H9 (cell line): ENCODE measurements around the gene EHBP1L1. TPM values are rescaled to one million over a fixed set of nuclear protein-coding genes. Genes with fewer than 3 reads are reported as not detected.

Source experiments
- DNase-seq: peaks from one replicate; pipeline ENCODE4 v3.0.0-alpha.2; 2017
- H2AFZ ChIP-seq: one replicate; pipeline ENCODE4 v1.6.1; 2013; ENCODE audit warnings: mild to moderate bottlenecking, low read length, control low read depth, moderate library complexity
- H2AK5ac ChIP-seq: 2 replicates; pipeline ENCODE4 v1.6.1; 2013; ENCODE audit warnings: low read length, control low read depth, mixed read lengths; ENCODE audit not compliant: insufficient read length
- H2BK120ac ChIP-seq: one replicate; pipeline ENCODE4 v1.6.1; 2013; ENCODE audit warnings: low read depth, mild to moderate bottlenecking, low read length, control low read depth, inconsistent platforms; ENCODE audit not compliant: poor library complexity, severe bottlenecking
- H2BK12ac ChIP-seq: 2 replicates; pipeline ENCODE4 v1.6.1; 2013; ENCODE audit warnings: low read length, control low read depth, mixed read lengths, low read depth; ENCODE audit not compliant: insufficient read length
- H2BK15ac ChIP-seq: 2 replicates; pipeline ENCODE4 v1.6.1; 2013; ENCODE audit warnings: low read depth, low read length, control low read depth
- H2BK20ac ChIP-seq: one replicate; pipeline ENCODE4 v1.6.1; 2013; ENCODE audit warnings: low read depth, mild to moderate bottlenecking, low read length, control low read depth, inconsistent platforms; ENCODE audit not compliant: poor library complexity, severe bottlenecking
- H2BK5ac ChIP-seq: 2 replicates; pipeline ENCODE4 v1.6.1; 2013; ENCODE audit warnings: low read length, control low read depth, mixed read lengths; ENCODE audit not compliant: insufficient read length
- H3K14ac ChIP-seq: 2 replicates; pipeline ENCODE4 v1.6.1; 2013; ENCODE audit warnings: low read length, control low read depth; ENCODE audit not compliant: insufficient read depth
- H3K18ac ChIP-seq: 2 replicates; pipeline ENCODE4 v1.6.1; 2013; ENCODE audit warnings: low read depth, mild to moderate bottlenecking, mixed read lengths, low read length, control low read depth; ENCODE audit not compliant: insufficient read length
- H3K23ac ChIP-seq: 2 replicates; pipeline ENCODE4 v1.6.1; 2013; ENCODE audit warnings: low read length, control low read depth, mixed read lengths, low read depth; ENCODE audit not compliant: insufficient read length
- H3K23me2 ChIP-seq: 2 replicates; pipeline ENCODE4 v1.6.1; 2013; ENCODE audit warnings: low read depth, mild to moderate bottlenecking, mixed read lengths, low read length, control low read depth; ENCODE audit not compliant: insufficient read length, poor library complexity, severe bottlenecking
- H3K27ac ChIP-seq: 2 replicates; pipeline ENCODE4 v1.5.1; 2013; ENCODE audit warnings: low read length, control low read depth, mixed read lengths, low read depth; ENCODE audit not compliant: insufficient read length
- H3K27me3 ChIP-seq: 2 replicates; pipeline ENCODE4 v1.6.1; 2013; ENCODE audit warnings: low read length, control low read depth, inconsistent platforms; ENCODE audit not compliant: insufficient read depth
- H3K4ac ChIP-seq: 2 replicates; pipeline ENCODE4 v1.6.1; 2013; ENCODE audit warnings: low read depth, mild to moderate bottlenecking, control low read depth, inconsistent platforms, low read length, moderate library complexity
- H3K4me1 ChIP-seq: 2 replicates; pipeline ENCODE4 v1.6.1; 2013; ENCODE audit warnings: low read length, control low read depth, inconsistent platforms; ENCODE audit not compliant: insufficient read depth
- H3K4me2 ChIP-seq: 2 replicates; pipeline ENCODE4 v1.6.1; 2013; ENCODE audit warnings: low read length, control low read depth, mixed read lengths; ENCODE audit not compliant: insufficient read length, insufficient read depth
- H3K56ac ChIP-seq: 2 replicates; pipeline ENCODE4 v1.6.1; 2013; ENCODE audit warnings: low read depth, mild to moderate bottlenecking, mixed read lengths, low read length, control low read depth; ENCODE audit not compliant: insufficient read length
- H3K79me1 ChIP-seq: 2 replicates; pipeline ENCODE4 v1.6.1; 2013; ENCODE audit warnings: low read depth, mild to moderate bottlenecking, moderate library complexity, low read length, control low read depth, inconsistent platforms; ENCODE audit not compliant: insufficient read depth, poor library complexity, severe bottlenecking
- H3K79me2 ChIP-seq: 2 replicates; pipeline ENCODE4 v1.6.1; 2013; ENCODE audit warnings: low read length, control low read depth, inconsistent platforms; ENCODE audit not compliant: insufficient read depth
- H3K9ac ChIP-seq: 2 replicates; pipeline ENCODE4 v1.6.1; 2013; ENCODE audit warnings: low read length, control low read depth, mixed read lengths; ENCODE audit not compliant: insufficient read length; ENCODE audit errors: extremely low read depth
- H3K9me3 ChIP-seq: one replicate; pipeline ENCODE4 v1.6.1; 2013; ENCODE audit warnings: low read depth, low read length, inconsistent platforms; ENCODE audit not compliant: control insufficient read depth
- H3T11ph ChIP-seq: one replicate; pipeline ENCODE4 v1.6.1; 2013; ENCODE audit warnings: mild to moderate bottlenecking, low read length, control low read depth, inconsistent platforms
- H4K20me1 ChIP-seq: one replicate; pipeline ENCODE4 v1.6.1; 2013; ENCODE audit not compliant: control insufficient read depth, insufficient read length, insufficient read depth
- H4K5ac ChIP-seq: 2 replicates; pipeline ENCODE4 v1.6.1; 2013; ENCODE audit warnings: low read depth, mild to moderate bottlenecking, mixed read lengths, low read length, control low read depth; ENCODE audit not compliant: insufficient read length
- H4K8ac ChIP-seq: replicated peaks from 2 replicates; pipeline ENCODE4 v1.6.1; 2013; ENCODE audit warnings: low read length, control low read depth, mixed read lengths, low read depth; ENCODE audit not compliant: insufficient read length
- H4K91ac ChIP-seq: 2 replicates; pipeline ENCODE4 v1.6.1; 2013; ENCODE audit warnings: low read depth, mild to moderate bottlenecking, moderate library complexity, mixed read lengths, low read length, control low read depth; ENCODE audit not compliant: insufficient read length
- H3K27ac Mint-ChIP-seq, 3 experiments: 2 replicates in 2 of 3; 3 replicates in 1 of 3; pipeline ENCODE4 v1.8.0; 2020 to 2021; ENCODE audit warnings: mixed read lengths in 3 of 3, mild to moderate bottlenecking in 1 of 3, moderate library complexity in 1 of 3
- H3K27me3 Mint-ChIP-seq: 2 replicates; pipeline ENCODE4 v1.8.0; 2021; ENCODE audit warnings: low read depth, mild to moderate bottlenecking, moderate library complexity, mixed read lengths
- H3K36me3 Mint-ChIP-seq, 3 experiments: 2 replicates in 2 of 3; 3 replicates in 1 of 3; pipeline ENCODE4 v1.8.0; 2020 to 2021; ENCODE audit warnings: low read depth in 3 of 3, mixed read lengths in 3 of 3; ENCODE audit not compliant: insufficient read depth in 1 of 3
- H3K4me1 Mint-ChIP-seq, 2 experiments: 2 replicates each; pipeline ENCODE4 v1.8.0; 2020; ENCODE audit warnings: mixed read lengths in 2 of 2
- H3K4me3 Mint-ChIP-seq, 2 experiments: 2 replicates in 1 of 2; 3 replicates in 1 of 2; pipeline ENCODE4 v1.8.0; 2020 to 2021; ENCODE audit warnings: mild to moderate bottlenecking in 2 of 2, mixed read lengths in 2 of 2, moderate library complexity in 1 of 2
- H3K9me3 Mint-ChIP-seq, 2 experiments: 2 replicates in 1 of 2; 3 replicates in 1 of 2; pipeline ENCODE4 v1.8.0; 2020; ENCODE audit warnings: mild to moderate bottlenecking in 2 of 2, mixed read lengths in 2 of 2, moderate library complexity in 1 of 2
- WGBS: extraction: QIAGEN DNeasy Blood & Tissue Kit; methylation state at CpG from one replicate; pipeline ENCODE4 v1.1.7; 2013; ENCODE audit warnings: missing lambda C conversion rate, low lambda C conversion rate, mixed read lengths; ENCODE audit not compliant: insufficient read length; ENCODE audit errors: extremely low coverage; 5-methylcytosine and 5-hydroxymethylcytosine counted together
- total RNA-seq: library from RNA; stranded (reverse); gene quantifications from 2 replicates; pipeline ENCODE4 v1.2.1, GENCODE V29; 2021
- TF ChIP-seq, protein P1 (sequence below): fragments of 200-600 bp; sonication (generic); conservative IDR thresholded peaks from 3 replicates; pipeline ENCODE4 v1.8.0; 2021; ENCODE audit warnings: antibody characterized with exemption, mild to moderate bottlenecking

The EHBP1L1 gene
- total RNA-seq, 1 experiment from 2014 or later, result 13.8 TPM

DNA sequence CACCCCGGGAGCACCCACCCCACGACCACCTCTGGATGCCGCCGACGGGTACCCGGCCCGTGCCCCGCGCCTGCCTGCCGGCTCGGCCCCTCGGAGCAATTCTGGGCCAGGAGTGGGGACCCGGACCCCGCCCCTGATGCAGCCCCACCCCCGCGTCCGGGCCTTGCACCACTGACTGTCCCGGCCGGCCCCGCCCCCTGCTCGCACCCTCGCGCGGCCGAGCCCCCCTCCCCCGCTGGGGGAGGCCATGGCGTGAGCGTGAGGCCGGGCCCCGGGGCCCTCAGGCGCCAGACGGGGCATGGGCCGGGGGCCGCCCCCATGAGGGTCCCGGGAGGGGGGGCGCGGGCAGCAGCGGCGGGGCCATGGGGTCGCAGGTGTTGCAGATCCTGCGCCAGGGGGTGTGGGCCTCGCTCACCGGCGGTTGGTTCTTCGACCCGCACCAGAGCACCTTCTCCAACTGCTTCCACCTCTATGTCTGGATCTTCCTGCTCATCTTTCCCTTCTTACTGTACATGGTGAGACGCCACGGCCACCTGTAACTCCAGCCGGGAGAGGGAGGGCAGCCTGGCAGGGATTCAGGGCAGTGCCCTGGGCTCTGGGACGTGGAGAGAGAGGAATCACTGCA is 40.2 kb downstream of the EHBP1L1 start:
- TF ChIP-seq, protein P1, sequence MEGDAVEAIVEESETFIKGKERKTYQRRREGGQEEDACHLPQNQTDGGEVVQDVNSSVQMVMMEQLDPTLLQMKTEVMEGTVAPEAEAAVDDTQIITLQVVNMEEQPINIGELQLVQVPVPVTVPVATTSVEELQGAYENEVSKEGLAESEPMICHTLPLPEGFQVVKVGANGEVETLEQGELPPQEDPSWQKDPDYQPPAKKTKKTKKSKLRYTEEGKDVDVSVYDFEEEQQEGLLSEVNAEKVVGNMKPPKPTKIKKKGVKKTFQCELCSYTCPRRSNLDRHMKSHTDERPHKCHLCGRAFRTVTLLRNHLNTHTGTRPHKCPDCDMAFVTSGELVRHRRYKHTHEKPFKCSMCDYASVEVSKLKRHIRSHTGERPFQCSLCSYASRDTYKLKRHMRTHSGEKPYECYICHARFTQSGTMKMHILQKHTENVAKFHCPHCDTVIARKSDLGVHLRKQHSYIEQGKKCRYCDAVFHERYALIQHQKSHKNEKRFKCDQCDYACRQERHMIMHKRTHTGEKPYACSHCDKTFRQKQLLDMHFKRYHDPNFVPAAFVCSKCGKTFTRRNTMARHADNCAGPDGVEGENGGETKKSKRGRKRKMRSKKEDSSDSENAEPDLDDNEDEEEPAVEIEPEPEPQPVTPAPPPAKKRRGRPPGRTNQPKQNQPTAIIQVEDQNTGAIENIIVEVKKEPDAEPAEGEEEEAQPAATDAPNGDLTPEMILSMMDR, result no peak
- Histone ChIP-seq H2BK5ac (no peak overlapping the region), H3K79me2 (peaks cover 7% of the 10 kb centered on the region; the same call in 1 of the 2 replicates), H3K23ac (no peak overlapping the region), H3K18ac (no peak overlapping the region), H3K4me1 (no peaks in the 10 kb centered on the region; the same call in none of the 2 replicates), H2BK15ac (no peak overlapping the region), H2BK20ac (no peak overlapping the region), H2AFZ (no peak overlapping the region), H2AK5ac (no peak overlapping the region), H3K9ac (peak overlapping the region; percentile 45), H4K91ac (no peak overlapping the region), H3T11ph (no peak overlapping the region), H3K4ac (no peak overlapping the region), H3K9me3 (no peaks in the 10 kb centered on the region), H3K14ac (no peak overlapping the region; the same call in 1 of the 2 replicates), H3K56ac (no peak overlapping the region), H3K27ac (no peak overlapping the region), H2BK12ac (no peak overlapping the region), H4K20me1 (no peaks in the 10 kb centered on the region), H3K27me3 (no peaks in the 10 kb centered on the region), H2BK120ac (no peak overlapping the region), H3K79me1 (peaks cover 3% of the 10 kb centered on the region), H4K8ac (no peak overlapping the region), H3K4me2 (peak overlapping the region; percentile 82), H4K5ac (no peak overlapping the region), H3K23me2 (peaks cover 18% of the 10 kb centered on the region)
- peaks cover 17 to 24% of the 10 kb centered on the region in 2 experiments for H3K4me1 Mint-ChIP-seq
- H3K27me3 Mint-ChIP-seq, result peaks cover 3% of the 10 kb centered on the region
- peaks cover 18 to 43% (median 37%) of the 10 kb centered on the region in 3 experiments; a peak in 6 of 7 replicates for H3K36me3 Mint-ChIP-seq
- no peak for DNase-seq
- H3K27ac Mint-ChIP-seq, result peak overlapping the region; percentile 68 to 96 (median 92); a peak in 5 of 7 replicates
- H3K9me3 Mint-ChIP-seq, result no peaks in the 10 kb centered on the region
- H3K4me3 Mint-ChIP-seq, result peak overlapping the region; percentile 94 to 97
- WGBS, result no CpG with 5 or more reads among the region's 50 CpGs
